Memory B cell (primary cell): Measurements from ENCODE around the gene DDX39B.

Source experiments
- ATAC-seq: fragments of 150-1000 bp; cut with Tn5 transposase; 2 replicates; pipeline ENCODE4 v1.10.0; 2021; ENCODE audit warnings: low read depth, mild to moderate bottlenecking, moderate library complexity
- DNase-seq, 2 donors: peaks; one replicate each; pipeline ENCODE4 v3.0.0; 2022; ENCODE audit warnings: low spot score in 2 of 2
- H3K27ac Mint-ChIP-seq: one replicate; pipeline ENCODE4 v1.8.0; 2022; ENCODE audit warnings: mild to moderate bottlenecking, moderate library complexity, mixed read lengths
- H3K27me3 Mint-ChIP-seq: one replicate; pipeline ENCODE4 v1.8.0; 2022; ENCODE audit warnings: mixed read lengths
- H3K36me3 Mint-ChIP-seq: one replicate; pipeline ENCODE4 v1.8.0; 2022; ENCODE audit warnings: mild to moderate bottlenecking, mixed read lengths
- H3K4me1 Mint-ChIP-seq: one replicate; pipeline ENCODE4 v1.8.0; 2022; ENCODE audit warnings: mixed read lengths
- H3K4me3 Mint-ChIP-seq: one replicate; pipeline ENCODE4 v1.8.0; 2022; ENCODE audit warnings: mild to moderate bottlenecking, moderate library complexity, mixed read lengths
- H3K9me3 Mint-ChIP-seq: one replicate; pipeline ENCODE4 v1.8.0; 2022; ENCODE audit warnings: mixed read lengths

DDX39B gene

DNA sequence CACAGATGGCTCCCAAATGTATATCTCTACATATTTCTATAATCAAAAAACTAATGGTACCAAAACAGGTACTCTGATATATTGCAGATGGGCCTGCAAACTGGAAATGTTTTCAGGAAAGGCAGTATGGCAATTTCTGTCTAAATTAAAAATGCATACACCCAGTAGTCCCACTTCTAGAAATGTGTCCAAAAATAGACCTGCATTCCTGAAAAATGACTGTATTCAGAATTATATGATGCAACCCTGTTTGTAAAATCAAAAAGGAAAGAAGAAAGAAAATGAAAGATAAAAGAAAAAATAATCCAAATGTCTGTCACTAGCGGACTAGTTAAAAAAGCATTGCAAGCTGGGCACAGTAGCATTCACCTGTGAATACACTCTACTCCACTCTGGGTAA lies 56.7 kb downstream of the DDX39B start:
- DNase-seq (no peak), ATAC-seq (no peak)
- Mint-ChIP-seq H3K27me3 (no peaks in the 10 kb centered on the region), H3K9me3 (peaks cover 2% of the 10 kb centered on the region), H3K36me3 (peaks cover under 1% of the 10 kb centered on the region), H3K4me1 (peaks cover 8% of the 10 kb centered on the region), H3K4me3 (no peak overlapping the region), H3K27ac (no peak overlapping the region)

DNA sequence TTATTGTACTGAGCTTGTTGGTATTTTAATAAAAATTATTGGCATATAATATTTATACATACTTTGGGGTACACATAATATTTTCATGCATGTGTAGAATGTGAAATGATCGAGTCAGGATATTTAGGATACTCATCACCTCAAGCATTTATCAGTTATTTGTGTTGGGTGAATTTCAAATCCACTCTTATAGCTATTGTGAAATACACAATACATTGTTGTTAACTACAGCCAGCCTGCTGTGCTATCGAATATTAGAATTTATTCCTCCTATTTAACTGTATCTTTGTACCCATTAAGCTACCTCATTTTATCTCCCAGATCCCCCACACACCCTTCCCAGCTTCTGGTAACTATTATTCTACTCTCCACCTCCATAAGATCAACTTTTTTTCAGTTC lies 58.4 kb downstream of the DDX39B start:
- no peak overlapping the region for H3K4me3 Mint-ChIP-seq

DNA sequence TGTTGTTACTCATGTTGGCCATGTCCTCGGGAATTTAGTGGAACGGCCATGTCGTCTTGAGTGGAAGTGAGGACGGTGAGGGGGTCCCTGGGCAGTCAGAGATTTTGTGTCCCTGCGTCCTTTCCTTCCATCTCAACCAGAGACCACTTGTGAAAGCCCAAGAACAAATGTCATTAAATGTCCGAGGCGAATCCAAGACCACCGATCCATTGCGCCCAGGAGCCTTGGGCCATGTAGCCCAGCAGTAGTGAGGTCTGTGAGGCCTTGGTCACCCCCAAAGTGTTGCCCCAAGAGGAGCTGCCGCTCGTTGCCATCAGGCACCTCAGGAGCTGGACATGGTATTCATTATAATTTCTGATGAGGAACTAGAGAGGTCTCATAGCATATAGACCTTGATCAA lies 61.2 kb downstream of the DDX39B start:
- peaks cover 22% of the 10 kb centered on the region for H3K4me1 Mint-ChIP-seq
- H3K9me3 Mint-ChIP-seq = no peaks in the 10 kb centered on the region
- ATAC-seq (no peak), DNase-seq (no peak)
- no peak overlapping the region for H3K4me3 Mint-ChIP-seq
- H3K27me3 Mint-ChIP-seq = no peaks in the 10 kb centered on the region
- H3K36me3 Mint-ChIP-seq = peaks cover 2% of the 10 kb centered on the region
- H3K27ac Mint-ChIP-seq = no peak overlapping the region

More for the DNA sequence above, 58.4 kb downstream of the DDX39B start:
- no peak for ATAC-seq
- Mint-ChIP-seq H3K27ac (no peak overlapping the region), H3K27me3 (no peaks in the 10 kb centered on the region), H3K36me3 (peaks cover 2% of the 10 kb centered on the region), H3K4me1 (peaks cover 16% of the 10 kb centered on the region), H3K9me3 (peaks cover 2% of the 10 kb centered on the region)
- no peak for DNase-seq
